ENCODE measurements around the gene KLHL29. TPM values are rescaled to one million over a fixed set of nuclear protein-coding genes. Genes with fewer than 3 reads are reported as not detected.

The KLHL29 gene
- polyA plus RNA-seq, 1 of the 3 experiments (the other 2 are of a cell fraction), result 4.6 TPM

GRCh38 chr2:23698116-23698693 is 313.2 kb downstream of the KLHL29 start:
- Histone ChIP-seq H3K4me3 (ENCODE audit: low read depth in 2 of 2, low read length in 1 of 2) (no peak overlapping the region), H3K4me1 (ENCODE audit: control insufficient read depth in 1 of 2, insufficient read depth in 2 of 2, low read depth in 1 of 2, low read length in 1 of 2) (peaks cover 11 to 40% of the 10 kb centered on the region in 2 experiments; a peak in 3 of 4 replicates), H4K20me1 (ENCODE audit: insufficient read depth) (no peaks in the 10 kb centered on the region), H3K36me3 (replicated peaks in 1 of 2; ENCODE audit: control insufficient read depth in 1 of 2, insufficient read depth in 2 of 2, low read length in 1 of 2) (peaks cover 8 to 12% of the 10 kb centered on the region in 2 experiments), H2AFZ (ENCODE audit: low read depth) (no peak overlapping the region), H3K9ac (no peak overlapping the region), H3K9me3 (no peaks in the 10 kb centered on the region; the same call in 1 of the 2 replicates), H3K4me2 (no peak overlapping the region), H3K27ac (ENCODE audit: low read depth in 2 of 2, low read length in 1 of 2) (peak overlapping the region in 1 of 2 experiments; percentile 97; a peak in 2 of 4 replicates), H3K79me2 (ENCODE audit: insufficient read depth) (no peaks in the 10 kb centered on the region), H3F3A (replicated peaks; ENCODE audit: insufficient read depth) (peaks cover 3% of the 10 kb centered on the region), H3K9me2 (no peaks in the 10 kb centered on the region), H3K27me3 (ENCODE audit: insufficient read depth) (no peaks in the 10 kb centered on the region)
- CTCF ChIA-PET, result interaction anchor here (0.6 to 1.2 kb wide), 6 partner anchors 9 to 119 kb away, joined by 3 to 4 read pairs (median 3); no protein-coding TSS in a partner anchor
- no peak for TF ChIP-seq TAF1 (IDR thresholded peaks at IDR 0.05; ENCODE audit: borderline replicate concordance, low read depth, low read length)
- no peak for TF ChIP-seq PBX3 (IDR thresholded peaks at IDR 0.05)
- no peak for TF ChIP-seq ELF1 (IDR thresholded peaks at IDR 0.05)
- TF ChIP-seq, protein P1, sequence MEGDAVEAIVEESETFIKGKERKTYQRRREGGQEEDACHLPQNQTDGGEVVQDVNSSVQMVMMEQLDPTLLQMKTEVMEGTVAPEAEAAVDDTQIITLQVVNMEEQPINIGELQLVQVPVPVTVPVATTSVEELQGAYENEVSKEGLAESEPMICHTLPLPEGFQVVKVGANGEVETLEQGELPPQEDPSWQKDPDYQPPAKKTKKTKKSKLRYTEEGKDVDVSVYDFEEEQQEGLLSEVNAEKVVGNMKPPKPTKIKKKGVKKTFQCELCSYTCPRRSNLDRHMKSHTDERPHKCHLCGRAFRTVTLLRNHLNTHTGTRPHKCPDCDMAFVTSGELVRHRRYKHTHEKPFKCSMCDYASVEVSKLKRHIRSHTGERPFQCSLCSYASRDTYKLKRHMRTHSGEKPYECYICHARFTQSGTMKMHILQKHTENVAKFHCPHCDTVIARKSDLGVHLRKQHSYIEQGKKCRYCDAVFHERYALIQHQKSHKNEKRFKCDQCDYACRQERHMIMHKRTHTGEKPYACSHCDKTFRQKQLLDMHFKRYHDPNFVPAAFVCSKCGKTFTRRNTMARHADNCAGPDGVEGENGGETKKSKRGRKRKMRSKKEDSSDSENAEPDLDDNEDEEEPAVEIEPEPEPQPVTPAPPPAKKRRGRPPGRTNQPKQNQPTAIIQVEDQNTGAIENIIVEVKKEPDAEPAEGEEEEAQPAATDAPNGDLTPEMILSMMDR (IDR thresholded peaks at IDR 0.05), result no peak
- TF ChIP-seq RCOR1 (IDR thresholded peaks at IDR 0.05; ENCODE audit: low read length), result no peak
- POLR2A ChIA-PET, result interaction anchor here (1.2 kb wide), 2 partner anchors 61 to 386 kb away, joined by 4 read pairs; partner anchors contain the start of gene TP53I3
- WGBS (ENCODE audit: low lambda C conversion rate), result 56% methylated on average over 6 of the region's 6 CpGs
- DNase-seq, result peak; percentile 68

GRCh38 chr2:23698721-23699579 is 314.0 kb downstream of the KLHL29 start:
- no peak overlapping the region for H2AFZ ChIP-seq (ENCODE audit: low read depth)
- H3K36me3 ChIP-seq (replicated peaks in 1 of 2; ENCODE audit: control insufficient read depth in 1 of 2, insufficient read depth in 2 of 2, low read length in 1 of 2), result peaks cover 8 to 14% of the 10 kb centered on the region in 2 experiments
- no peaks in the 10 kb centered on the region for H3K9me2 ChIP-seq
- H3K4me3 ChIP-seq (ENCODE audit: low read depth in 2 of 2, low read length in 1 of 2), result no peak overlapping the region; a peak in 1 of 4 replicates
- H3K27me3 ChIP-seq (ENCODE audit: insufficient read depth), result no peaks in the 10 kb centered on the region
- ChIA-PET POLR2A (interaction anchor here (1.2 kb wide), 2 partner anchors 62 to 385 kb away, joined by 4 read pairs; partner anchors contain the start of gene TP53I3), CTCF (interaction anchor here (0.8 to 1.2 kb wide), 5 partner anchors 8 to 120 kb away, joined by 3 read pairs; no protein-coding TSS in a partner anchor)
- H4K20me1 ChIP-seq (ENCODE audit: insufficient read depth), result no peaks in the 10 kb centered on the region
- H3F3A ChIP-seq (replicated peaks; ENCODE audit: insufficient read depth), result peaks cover 3% of the 10 kb centered on the region
- H3K9ac ChIP-seq, result no peak overlapping the region
- no peaks in the 10 kb centered on the region for H3K79me2 ChIP-seq (ENCODE audit: insufficient read depth)
- H3K27ac ChIP-seq (ENCODE audit: low read depth in 2 of 2, low read length in 1 of 2), result peak overlapping the region in 1 of 2 experiments; percentile 97; a peak in 2 of 4 replicates
- peak; percentile 83 for DNase-seq
- H3K9me3 ChIP-seq, result no peaks in the 10 kb centered on the region; the same call in 1 of the 2 replicates
- peaks cover 11 to 44% of the 10 kb centered on the region in 2 experiments; a peak in 3 of 4 replicates for H3K4me1 ChIP-seq (ENCODE audit: control insufficient read depth in 1 of 2, insufficient read depth in 2 of 2, low read depth in 1 of 2, low read length in 1 of 2)
- no peak overlapping the region for H3K4me2 ChIP-seq
- 57% methylated on average over 15 of the region's 17 CpGs for WGBS (ENCODE audit: low lambda C conversion rate)
- TF ChIP-seq TCF12 (IDR thresholded peaks at IDR 0.05) (peak; percentile 35; the same call in 1 of the 2 replicates), RCOR1 (IDR thresholded peaks at IDR 0.05; ENCODE audit: low read length) (peak; percentile 48; the same call in 1 of the 2 replicates), MXI1 (IDR thresholded peaks at IDR 0.05; ENCODE audit: low read depth, low read length) (0 out of 2 replicates have a peak, but pooled peaks have one; percentile 16), GATA2 (CRISPR knock-in tag; IDR thresholded peaks at IDR 0.05) (peak; percentile 35; the same call in 1 of the 2 replicates), ZBTB33 (IDR thresholded peaks at IDR 0.05; ENCODE audit: borderline replicate concordance, low read depth) (no peak), FOXJ3 (CRISPR knock-in tag; IDR thresholded peaks at IDR 0.05) (peak; percentile 53; the same call in 1 of the 2 replicates), RXRA (IDR thresholded peaks at IDR 0.05; ENCODE audit: borderline replicate concordance, low read depth) (no peak), YY1 (IDR thresholded peaks at IDR 0.05; ENCODE audit: low read depth) (no peak), NFIC (IDR thresholded peaks at IDR 0.05; ENCODE audit: borderline replicate concordance) (no peak), FOSL2 (IDR thresholded peaks at IDR 0.05; ENCODE audit: borderline replicate concordance, low read depth) (no peak), RAD21 (IDR thresholded peaks at IDR 0.05; ENCODE audit: low read length) (peak; percentile 14; the same call in 1 of the 2 replicates), PBX3 (IDR thresholded peaks at IDR 0.05) (no peak), JUND (IDR thresholded peaks at IDR 0.05) (no peak)
- TF ChIP-seq, protein P2, sequence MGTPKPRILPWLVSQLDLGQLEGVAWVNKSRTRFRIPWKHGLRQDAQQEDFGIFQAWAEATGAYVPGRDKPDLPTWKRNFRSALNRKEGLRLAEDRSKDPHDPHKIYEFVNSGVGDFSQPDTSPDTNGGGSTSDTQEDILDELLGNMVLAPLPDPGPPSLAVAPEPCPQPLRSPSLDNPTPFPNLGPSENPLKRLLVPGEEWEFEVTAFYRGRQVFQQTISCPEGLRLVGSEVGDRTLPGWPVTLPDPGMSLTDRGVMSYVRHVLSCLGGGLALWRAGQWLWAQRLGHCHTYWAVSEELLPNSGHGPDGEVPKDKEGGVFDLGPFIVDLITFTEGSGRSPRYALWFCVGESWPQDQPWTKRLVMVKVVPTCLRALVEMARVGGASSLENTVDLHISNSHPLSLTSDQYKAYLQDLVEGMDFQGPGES (IDR thresholded peaks at IDR 0.05; ENCODE audit: low read depth, low read length), result no peak

Measured in SK-N-SH (cell line).